Uterus (tissue), 2 donors: ENCODE results near the gene UST.

ENCODE experiments used
- CTCF ChIP-seq, 4 experiments: fragments of 200-600 bp in 2 of 4; fragments of 450-650 bp in 2 of 4; sonication (generic) in 2 of 4; IDR thresholded peaks; one replicate each; pipeline ENCODE4 v1.5.1; 2016 to 2019; ENCODE audit warnings: antibody characterized with exemption in 4 of 4, mild to moderate bottlenecking in 2 of 4, moderate library complexity in 1 of 4
- POLR2A ChIP-seq, 2 donors: fragments of 450-650 bp; IDR thresholded peaks; one replicate each; pipeline ENCODE4 v1.6.1; 2016; ENCODE audit warnings: antibody characterized with exemption in 2 of 2, mild to moderate bottlenecking in 1 of 2, moderate library complexity in 1 of 2

DNA sequence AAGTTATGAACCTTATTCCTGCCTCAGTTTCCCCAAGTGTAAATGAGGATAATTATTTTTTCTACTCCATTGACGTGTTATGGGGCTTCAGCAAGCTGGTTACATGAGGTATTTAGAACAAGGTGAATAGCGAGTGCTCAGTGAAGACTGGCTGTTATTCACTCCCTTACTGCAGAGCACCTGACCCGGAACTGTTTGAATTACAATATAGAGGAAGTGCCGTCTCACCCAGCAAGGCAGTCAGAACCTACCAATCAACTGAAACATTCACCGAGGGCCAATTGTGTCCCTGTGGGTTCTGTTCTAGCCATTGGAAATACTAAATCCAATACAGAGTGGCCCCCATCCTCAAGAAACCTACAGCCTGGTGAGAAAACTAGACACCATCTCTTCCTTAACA is 216.9 kb downstream of the UST start:
- TF ChIP-seq CTCF (IDR thresholded peaks at IDR 0.05) = no peak
- no peak for TF ChIP-seq POLR2A (IDR thresholded peaks at IDR 0.05)
